Fibroblast of lung (primary cell): ENCODE results near the gene BLOC1S5.

Experiments used
- CTCF ChIP-seq, 2 donors: IDR thresholded peaks in 1 of 2; conservative IDR thresholded peaks in 1 of 2; 1 replicate in 1 of 2; 2 replicates in 1 of 2; pipeline ENCODE4 v1.5.1; 2011 to 2012; ENCODE audit warnings: low read length in 2 of 2, control low read depth in 1 of 2, inconsistent platforms in 1 of 2, low read depth in 1 of 2, mild to moderate bottlenecking in 1 of 2
- EZH2 ChIP-seq: IDR thresholded peaks from 2 replicates; pipeline ENCODE4 v1.5.1; 2012; ENCODE audit warnings: low read length, control low read depth, mild to moderate bottlenecking; ENCODE audit errors: missing control alignments

GRCh38 chr6:8066108-8066507 is 1.9 kb upstream of the BLOC1S5 start:
- TF ChIP-seq CTCF (conservative IDR thresholded peaks at IDR 0.05 in 1 of 2, IDR thresholded peaks at IDR 0.05 in 1 of 2; ENCODE audit: low read depth in 1 of 2, low read length in 2 of 2) (no peak), EZH2 (no peak)
